ENCODE measurements around the gene KLF6. TPM values are rescaled to one million over a fixed set of nuclear protein-coding genes. Genes with fewer than 3 reads are reported as not detected.

KLF6 gene
- total and polyA plus RNA-seq, 9 of the 15 experiments (the other 6 are each of a cell fraction or from before 2014, with no cell fraction given), result 3.2 to 23.9 (median 8.0) TPM

DNA sequence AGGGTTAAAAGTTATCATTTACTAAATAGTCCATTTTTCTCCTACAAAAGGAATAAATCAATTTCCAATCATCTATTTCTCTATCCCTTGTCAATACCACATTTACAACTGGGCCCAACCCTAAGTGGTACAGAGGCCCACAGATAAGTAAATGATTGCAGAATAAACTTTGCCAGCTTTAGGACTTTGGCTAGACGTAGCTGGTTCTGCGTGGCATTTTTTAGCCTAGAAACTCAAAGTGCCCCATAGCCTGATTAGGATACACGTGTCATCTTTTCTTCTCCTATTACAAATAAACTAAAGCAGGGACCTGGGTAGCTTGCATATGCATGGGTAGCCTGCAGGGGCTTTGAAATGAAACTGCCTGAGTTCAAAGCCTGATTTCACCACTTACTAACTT, 56.4 kb downstream of the KLF6 start:
- ATAC-seq, result no peak
- in situ Hi-C loops (cut with MboI) (no loop called here), intact Hi-C loops (cut with micrococcal nuclease) (no loop called here)
- no peaks in the 10 kb centered on the region for H3K79me2 ChIP-seq (ENCODE audit: control insufficient read depth, insufficient read depth, low read length)
- no peak overlapping the region for H3K9ac ChIP-seq (ENCODE audit: insufficient read depth in 1 of 2, low read depth in 2 of 2, low read length in 2 of 2)
- H4K20me1 ChIP-seq (replicated peaks; ENCODE audit: control insufficient read depth, insufficient read depth, low read length), result no peaks in the 10 kb centered on the region
- H3K27ac ChIP-seq (ENCODE audit: extremely low read depth, low read depth, low read length), result no peak overlapping the region
- DNase-seq (ENCODE audit: extremely low read depth in 1 of 4, low spot score in 3 of 4), result no peak
- TF ChIP-seq, protein P1, sequence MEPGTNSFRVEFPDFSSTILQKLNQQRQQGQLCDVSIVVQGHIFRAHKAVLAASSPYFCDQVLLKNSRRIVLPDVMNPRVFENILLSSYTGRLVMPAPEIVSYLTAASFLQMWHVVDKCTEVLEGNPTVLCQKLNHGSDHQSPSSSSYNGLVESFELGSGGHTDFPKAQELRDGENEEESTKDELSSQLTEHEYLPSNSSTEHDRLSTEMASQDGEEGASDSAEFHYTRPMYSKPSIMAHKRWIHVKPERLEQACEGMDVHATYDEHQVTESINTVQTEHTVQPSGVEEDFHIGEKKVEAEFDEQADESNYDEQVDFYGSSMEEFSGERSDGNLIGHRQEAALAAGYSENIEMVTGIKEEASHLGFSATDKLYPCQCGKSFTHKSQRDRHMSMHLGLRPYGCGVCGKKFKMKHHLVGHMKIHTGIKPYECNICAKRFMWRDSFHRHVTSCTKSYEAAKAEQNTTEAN (CRISPR knock-in tag; IDR thresholded peaks at IDR 0.05), result no peak
- TF ChIP-seq NR4A1 (CRISPR knock-in tag; IDR thresholded peaks at IDR 0.05), result no peak
- TF ChIP-seq NR4A1 (tag; IDR thresholded peaks at IDR 0.05), result no peak
- TF ChIP-seq, protein P2, sequence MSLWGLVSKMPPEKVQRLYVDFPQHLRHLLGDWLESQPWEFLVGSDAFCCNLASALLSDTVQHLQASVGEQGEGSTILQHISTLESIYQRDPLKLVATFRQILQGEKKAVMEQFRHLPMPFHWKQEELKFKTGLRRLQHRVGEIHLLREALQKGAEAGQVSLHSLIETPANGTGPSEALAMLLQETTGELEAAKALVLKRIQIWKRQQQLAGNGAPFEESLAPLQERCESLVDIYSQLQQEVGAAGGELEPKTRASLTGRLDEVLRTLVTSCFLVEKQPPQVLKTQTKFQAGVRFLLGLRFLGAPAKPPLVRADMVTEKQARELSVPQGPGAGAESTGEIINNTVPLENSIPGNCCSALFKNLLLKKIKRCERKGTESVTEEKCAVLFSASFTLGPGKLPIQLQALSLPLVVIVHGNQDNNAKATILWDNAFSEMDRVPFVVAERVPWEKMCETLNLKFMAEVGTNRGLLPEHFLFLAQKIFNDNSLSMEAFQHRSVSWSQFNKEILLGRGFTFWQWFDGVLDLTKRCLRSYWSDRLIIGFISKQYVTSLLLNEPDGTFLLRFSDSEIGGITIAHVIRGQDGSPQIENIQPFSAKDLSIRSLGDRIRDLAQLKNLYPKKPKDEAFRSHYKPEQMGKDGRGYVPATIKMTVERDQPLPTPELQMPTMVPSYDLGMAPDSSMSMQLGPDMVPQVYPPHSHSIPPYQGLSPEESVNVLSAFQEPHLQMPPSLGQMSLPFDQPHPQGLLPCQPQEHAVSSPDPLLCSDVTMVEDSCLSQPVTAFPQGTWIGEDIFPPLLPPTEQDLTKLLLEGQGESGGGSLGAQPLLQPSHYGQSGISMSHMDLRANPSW (CRISPR knock-in tag; IDR thresholded peaks at IDR 0.05), result no peak
- TF ChIP-seq SMARCA5 (IDR thresholded peaks at IDR 0.05), result no peak
- TF ChIP-seq, protein P3, sequence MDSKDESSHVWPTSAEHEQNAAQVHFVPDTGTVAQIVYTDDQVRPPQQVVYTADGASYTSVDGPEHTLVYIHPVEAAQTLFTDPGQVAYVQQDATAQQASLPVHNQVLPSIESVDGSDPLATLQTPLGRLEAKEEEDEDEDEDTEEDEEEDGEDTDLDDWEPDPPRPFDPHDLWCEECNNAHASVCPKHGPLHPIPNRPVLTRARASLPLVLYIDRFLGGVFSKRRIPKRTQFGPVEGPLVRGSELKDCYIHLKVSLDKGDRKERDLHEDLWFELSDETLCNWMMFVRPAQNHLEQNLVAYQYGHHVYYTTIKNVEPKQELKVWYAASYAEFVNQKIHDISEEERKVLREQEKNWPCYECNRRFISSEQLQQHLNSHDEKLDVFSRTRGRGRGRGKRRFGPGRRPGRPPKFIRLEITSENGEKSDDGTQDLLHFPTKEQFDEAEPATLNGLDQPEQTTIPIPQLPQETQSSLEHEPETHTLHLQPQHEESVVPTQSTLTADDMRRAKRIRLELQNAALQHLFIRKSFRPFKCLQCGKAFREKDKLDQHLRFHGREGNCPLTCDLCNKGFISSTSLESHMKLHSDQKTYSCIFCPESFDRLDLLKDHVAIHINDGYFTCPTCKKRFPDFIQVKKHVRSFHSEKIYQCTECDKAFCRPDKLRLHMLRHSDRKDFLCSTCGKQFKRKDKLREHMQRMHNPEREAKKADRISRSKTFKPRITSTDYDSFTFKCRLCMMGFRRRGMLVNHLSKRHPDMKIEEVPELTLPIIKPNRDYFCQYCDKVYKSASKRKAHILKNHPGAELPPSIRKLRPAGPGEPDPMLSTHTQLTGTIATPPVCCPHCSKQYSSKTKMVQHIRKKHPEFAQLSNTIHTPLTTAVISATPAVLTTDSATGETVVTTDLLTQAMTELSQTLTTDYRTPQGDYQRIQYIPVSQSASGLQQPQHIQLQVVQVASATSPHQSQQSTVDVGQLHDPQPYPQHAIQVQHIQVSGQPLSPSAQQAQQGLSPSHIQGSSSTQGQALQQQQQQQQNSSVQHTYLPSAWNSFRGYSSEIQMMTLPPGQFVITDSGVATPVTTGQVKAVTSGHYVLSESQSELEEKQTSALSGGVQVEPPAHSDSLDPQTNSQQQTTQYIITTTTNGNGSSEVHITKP (IDR thresholded peaks at IDR 0.05; ENCODE audit: partially characterized antibody), result no peak
- TF ChIP-seq, protein P4, sequence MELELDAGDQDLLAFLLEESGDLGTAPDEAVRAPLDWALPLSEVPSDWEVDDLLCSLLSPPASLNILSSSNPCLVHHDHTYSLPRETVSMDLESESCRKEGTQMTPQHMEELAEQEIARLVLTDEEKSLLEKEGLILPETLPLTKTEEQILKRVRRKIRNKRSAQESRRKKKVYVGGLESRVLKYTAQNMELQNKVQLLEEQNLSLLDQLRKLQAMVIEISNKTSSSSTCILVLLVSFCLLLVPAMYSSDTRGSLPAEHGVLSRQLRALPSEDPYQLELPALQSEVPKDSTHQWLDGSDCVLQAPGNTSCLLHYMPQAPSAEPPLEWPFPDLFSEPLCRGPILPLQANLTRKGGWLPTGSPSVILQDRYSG (tag; conservative IDR thresholded peaks at IDR 0.05; ENCODE audit: low read depth), result no peak
- TF ChIP-seq ZNF445 (CRISPR knock-in tag; IDR thresholded peaks at IDR 0.05; ENCODE audit: low read depth), result no peak
- no peak for TF ChIP-seq ZNF699 (CRISPR knock-in tag; IDR thresholded peaks at IDR 0.05; ENCODE audit: insufficient replicate concordance)
- no peak for TF ChIP-seq POLR2AphosphoS5 (IDR thresholded peaks at IDR 0.05; ENCODE audit: control insufficient read depth, insufficient read depth, low read depth, low read length)
- TF ChIP-seq TEAD1 (CRISPR knock-in tag; IDR thresholded peaks at IDR 0.05), result no peak
- TF ChIP-seq MAFF (IDR thresholded peaks at IDR 0.05; ENCODE audit: low read length), result no peak
- no peak overlapping the region for H2AFZ ChIP-seq (ENCODE audit: low read depth, low read length)
- no peak overlapping the region for H3K4me3 ChIP-seq
- H3K36me3 ChIP-seq (ENCODE audit: control insufficient read depth, insufficient read depth, low read length), result no peaks in the 10 kb centered on the region
- H3K27me3 ChIP-seq (ENCODE audit: control insufficient read depth in 2 of 2, insufficient read depth in 2 of 2, low read length in 2 of 2), result no peaks in the 10 kb centered on the region
- no peaks in the 10 kb centered on the region for H3K4me1 ChIP-seq (replicated peaks in 1 of 2; ENCODE audit: control insufficient read depth in 2 of 2, insufficient read depth in 2 of 2, low read length in 2 of 2)
- H3K9me1 ChIP-seq (ENCODE audit: control insufficient read depth, insufficient read depth, low read length), result no peaks in the 10 kb centered on the region
- BruUV-seq (replicated peaks), result no TSS peak
- ChIA-PET POLR2A (interaction anchor here (1.2 to 1.8 kb wide), 2 partner anchors 19 to 37 kb away, joined by 3 to 4 read pairs; no protein-coding TSS in a partner anchor), CTCF (ENCODE audit: low intra/inter-chr PET ratio) (no interaction called here)
- H3K9me3 ChIP-seq (replicated peaks; ENCODE audit: control insufficient read depth, insufficient read depth, low read depth, low read length), result no peaks in the 10 kb centered on the region
- no peak overlapping the region for H3K4me2 ChIP-seq (ENCODE audit: insufficient read depth, low read length)
- no peak for FAIRE-seq
- 36% methylated on average over 3 of the region's 3 CpGs for WGBS (ENCODE audit: insufficient coverage, low coverage, missing lambda C conversion rate)

Data from K562 (cell line).